GM12872 (cell line): ENCODE results near the gene SNCA.

Experiments used
- CTCF ChIP-seq: IDR thresholded peaks from 3 replicates; pipeline ENCODE4 v1.5.1; 2011; ENCODE audit warnings: low read depth, mild to moderate bottlenecking, low read length, moderate library complexity; ENCODE audit not compliant: insufficient read depth

SNCA gene

GRCh38 chr4:89744914-89745313 lies 92.0 kb downstream of the SNCA start:
- no peak for TF ChIP-seq CTCF

- TF ChIP-seq CTCF, result no peak
Observed at GRCh38 chr4:89741768-89742167, 95.2 kb downstream of the SNCA start.

GRCh38 chr4:89739311-89739988 lies 97.5 kb downstream of the SNCA start:
- TF ChIP-seq CTCF, result no peak

GRCh38 chr4:89737888-89738287 lies 99.1 kb downstream of the SNCA start:
- no peak for TF ChIP-seq CTCF

GRCh38 chr4:89733946-89734345 lies 103.0 kb downstream of the SNCA start:
- TF ChIP-seq CTCF, result no peak

- TF ChIP-seq CTCF, result no peak
Observed at GRCh38 chr4:89727238-89727637, 109.7 kb downstream of the SNCA start.

GRCh38 chr4:89725268-89725667 lies 111.7 kb downstream of the SNCA start:
- no peak for TF ChIP-seq CTCF
